ENCODE results near the gene TMC3. TPM values are rescaled to one million over a fixed set of nuclear protein-coding genes. Genes with fewer than 3 reads are reported as not detected.

The TMC3 gene
- total and polyA plus RNA-seq, 10 of the 15 experiments (the other 5 are each of a cell fraction or from before 2014, with no cell fraction given), result 0.03 to 0.04 (median 0.04) TPM; not detected in 7

GRCh38 chr15:81334768-81335435, 39.1 kb downstream of the TMC3 start:
- H4K20me1 ChIP-seq (ENCODE audit: control insufficient read depth, insufficient read depth), result no peaks in the 10 kb centered on the region
- no peak overlapping the region for H3K4me2 ChIP-seq (ENCODE audit: control insufficient read depth, insufficient read depth)
- 85% methylated on average over 10 of the region's 10 CpGs for WGBS (ENCODE audit: insufficient coverage, insufficient replicate concordance, low lambda C conversion rate, missing lambda C conversion rate)
- H3K9me3 ChIP-seq (replicated peaks; ENCODE audit: control insufficient read depth, insufficient read depth, low read length), result no peaks in the 10 kb centered on the region
- POLR2A ChIA-PET, result no interaction called here
- intact Hi-C loops (cut with micrococcal nuclease; ENCODE audit: unreplicated experiment) (loop anchor here (5.0 kb wide), 1 partner anchor 67 kb away; no protein-coding TSS in a partner anchor), in situ Hi-C loops (cut with MboI) (no loop called here)
- H3K4me1 ChIP-seq (ENCODE audit: control insufficient read depth, insufficient read depth, low read length), result no peaks in the 10 kb centered on the region; the same call in 1 of the 2 replicates
- RAD21 ChIA-PET (ENCODE audit: unreplicated experiment), result interaction anchor here (1.0 to 9.2 kb wide), 7 partner anchors 11 to 75 kb away, joined by 3 to 137 read pairs (median 7); partner anchors contain the start of gene STARD5
- no peaks in the 10 kb centered on the region for H3K36me3 ChIP-seq (ENCODE audit: control insufficient read depth in 2 of 2, insufficient read depth in 2 of 2, low read length in 1 of 2)
- no peak overlapping the region for H2AFZ ChIP-seq (ENCODE audit: control insufficient read depth, low read depth, low read length)
- H3K27me3 ChIP-seq (replicated peaks in 1 of 2; ENCODE audit: control insufficient read depth in 2 of 2, insufficient read depth in 2 of 2, low read length in 1 of 2), result no peaks in the 10 kb centered on the region
- no peak overlapping the region for H3K4me3 ChIP-seq
- TF ChIP-seq MEF2A (IDR thresholded peaks at IDR 0.05; ENCODE audit: insufficient read depth, low read depth, low read length) (no peak), PML (IDR thresholded peaks at IDR 0.05; ENCODE audit: low read length) (no peak), JUND (IDR thresholded peaks at IDR 0.05; ENCODE audit: low read depth, low read length) (no peak), SREBF2 (IDR thresholded peaks at IDR 0.05; ENCODE audit: low read length) (no peak), LARP7 (IDR thresholded peaks at IDR 0.05) (no peak), SMAD1 (IDR thresholded peaks at IDR 0.05; ENCODE audit: low read depth, partially characterized antibody) (no peak), CHD2 (IDR thresholded peaks at IDR 0.05; ENCODE audit: borderline replicate concordance, low read depth, low read length) (no peak), RB1 (IDR thresholded peaks at IDR 0.05; ENCODE audit: borderline replicate concordance) (no peak)
- TF ChIP-seq, protein P1, sequence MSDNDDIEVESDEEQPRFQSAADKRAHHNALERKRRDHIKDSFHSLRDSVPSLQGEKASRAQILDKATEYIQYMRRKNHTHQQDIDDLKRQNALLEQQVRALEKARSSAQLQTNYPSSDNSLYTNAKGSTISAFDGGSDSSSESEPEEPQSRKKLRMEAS (IDR thresholded peaks at IDR 0.05; ENCODE audit: low read depth, low read length), result no peak
- CTCF ChIA-PET, result interaction anchor here (0.6 to 11.3 kb wide), 21 partner anchors 8 to 228 kb away, joined by 3 to 242 read pairs (median 5); partner anchors contain the start of gene STARD5
- no peaks in the 10 kb centered on the region for H3K79me2 ChIP-seq (ENCODE audit: control insufficient read depth, insufficient read depth, low read length)
- no peak for FAIRE-seq
- no peak overlapping the region for H3K27ac ChIP-seq (ENCODE audit: control insufficient read depth, insufficient read depth)
- BruUV-seq (replicated peaks), result no TSS peak
- no peak overlapping the region for H3K9ac ChIP-seq (ENCODE audit: control insufficient read depth, insufficient read depth, low read length)
- SMC1A ChIA-PET (ENCODE audit: uncharacterized antibody, unreplicated experiment), result interaction anchor here (0.8 to 6.1 kb wide), 13 partner anchors 11 to 708 kb away, joined by 3 to 122 read pairs (median 3); partner anchors contain the start of gene STARD5
- ATAC-seq, result no peak
- DNase-seq (ENCODE audit: low read depth, low spot score), result no peak
